HL-60/S4 treated with phorbol 12-myristate 13-acetate at 8.2 ng/mL for 4 days and 3 days (cell line): ENCODE results near the gene GANAB.
"Not testable (repeated sequence)": the region's sequence is repeated elsewhere in the genome, so short reads cannot be mapped to it uniquely, and the experiment has no call there.

Experiments used
- in situ Hi-C: fragments of 300-500 bp; cut with MboI; formaldehyde crosslinking; loops from 2 replicates; pipeline ENCODE4 v1.15.0; 2022; ENCODE audit warnings: low sequenced_read_pairs

The GANAB gene

DNA sequence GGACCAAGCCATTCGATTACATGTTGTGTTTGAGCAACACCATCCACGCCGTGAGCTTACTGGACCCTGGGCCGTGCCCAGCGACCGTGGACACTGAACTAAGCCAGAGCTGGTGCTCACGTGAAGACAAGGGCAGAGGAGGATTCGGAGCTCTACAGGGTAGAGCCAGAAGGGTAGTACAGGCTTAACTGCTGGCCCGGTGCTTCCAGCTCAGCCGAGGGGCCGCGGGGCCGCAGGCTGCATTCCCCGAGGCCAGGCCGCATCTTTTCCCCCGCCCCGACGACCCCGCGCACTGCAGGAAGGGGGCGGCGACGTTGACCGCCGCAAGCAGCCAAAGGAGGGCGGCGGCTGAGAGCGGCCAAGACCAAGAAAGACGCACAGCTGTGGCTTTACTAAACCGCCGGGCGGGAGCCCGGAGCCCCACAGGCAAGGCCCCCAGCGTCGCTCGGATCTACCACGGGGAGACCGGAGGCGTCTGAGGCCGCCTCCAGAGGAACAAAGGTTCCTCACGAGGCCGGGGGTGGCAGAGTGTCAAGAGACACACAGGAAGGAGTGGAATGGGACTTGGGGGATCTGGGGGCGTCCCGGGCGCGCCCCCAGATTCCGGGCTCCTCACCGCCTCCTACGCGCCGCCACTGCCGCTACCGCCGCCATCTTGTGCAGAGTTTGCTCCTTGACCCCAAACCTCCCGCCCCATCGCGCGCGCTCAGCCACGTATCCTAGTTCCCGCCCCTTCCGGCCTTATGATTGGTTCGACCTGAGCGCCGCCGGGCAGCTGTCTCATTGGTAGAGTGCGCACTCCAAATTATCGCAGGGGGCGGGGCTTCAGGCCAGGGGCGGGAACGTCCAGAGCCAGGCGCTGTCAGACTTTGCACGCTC lies at the start of gene GANAB:
Gene GANAB (minus strand): TSS at position 668 of the 879 bp plus-strand sequence. CDS start 14 bp downstream, at position 654.
- in situ Hi-C loops: no loop called here

GRCh38 chr11:62694455-62695167 lies 48.2 kb upstream of the GANAB start:
- in situ Hi-C loops: no loop called here

DNA sequence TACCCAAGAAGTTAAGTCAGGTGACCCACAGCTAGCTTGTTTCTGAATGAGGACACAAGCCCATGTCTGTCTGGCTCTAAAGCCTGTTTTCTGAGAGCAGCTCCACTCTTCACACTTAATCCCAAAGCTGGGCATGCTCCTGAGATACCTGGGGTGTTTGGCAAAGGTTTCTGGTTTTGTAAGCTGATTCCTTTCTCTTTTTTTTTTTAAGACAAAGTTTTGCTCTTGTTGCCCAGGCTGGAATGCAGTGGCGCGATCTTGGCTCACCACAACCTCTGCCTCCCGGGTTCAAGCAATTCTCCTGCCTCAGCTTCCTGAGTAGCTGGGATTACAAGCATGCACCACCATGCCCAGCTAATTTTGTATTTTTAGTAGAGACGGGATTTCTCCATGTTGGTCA lies 47.2 kb upstream of the GANAB start:
- in situ Hi-C loops: not testable (repeated sequence)

GRCh38 chr11:62689421-62690183 lies 43.2 kb upstream of the GANAB start, which contains the start of gene LRRN4CL:
LRRN4CL (minus strand) TSS chr11:62689530; CDS start chr11:62688508, 1,022 bp downstream.
- in situ Hi-C loops: no loop called here

GRCh38 chr11:62688491-62688890 lies 42.1 kb upstream of the GANAB start:
- in situ Hi-C loops: no loop called here

GRCh38 chr11:62687508-62688396 lies 41.3 kb upstream of the GANAB start:
- in situ Hi-C loops: no loop called here

DNA sequence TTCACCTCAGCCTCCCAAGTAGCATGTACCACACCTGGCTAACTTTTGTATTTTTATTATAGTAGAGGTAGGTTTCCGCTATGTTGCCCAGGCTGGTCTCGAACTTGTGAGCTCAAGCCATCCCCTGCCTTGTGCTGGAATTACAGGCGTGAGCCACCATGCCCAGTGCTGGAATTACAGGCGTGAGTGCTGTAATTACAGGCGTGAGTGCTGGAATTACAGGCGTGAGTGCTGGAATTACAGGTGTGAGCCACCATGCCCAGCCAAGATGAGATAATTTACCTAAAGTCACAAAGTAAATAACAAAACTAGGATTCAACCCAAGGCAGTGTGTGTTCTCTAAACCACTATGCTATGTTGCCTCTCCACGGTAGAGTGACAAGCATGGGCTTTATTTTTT lies 36.1 kb upstream of the GANAB start:
- in situ Hi-C loops: no loop called here

DNA sequence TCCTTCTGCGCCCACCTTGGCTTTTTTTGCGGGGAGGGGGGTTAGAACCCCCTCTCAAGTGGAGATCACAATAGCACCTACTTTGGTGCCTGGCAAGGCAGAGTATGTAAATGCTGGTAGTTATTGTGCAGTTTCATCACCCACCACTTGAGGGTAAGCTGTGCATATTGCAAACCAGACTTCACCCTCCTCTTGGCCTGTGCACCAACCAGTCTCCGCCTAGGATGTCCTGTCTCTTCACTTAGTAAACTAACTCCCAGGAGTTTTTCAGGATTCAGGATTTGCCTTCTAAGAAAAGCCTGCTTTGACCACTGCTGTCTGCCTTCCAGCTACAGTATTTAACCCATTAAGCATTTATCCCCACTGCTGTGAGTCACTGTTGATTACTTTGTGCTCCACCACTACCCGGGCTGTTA lies 34.4 kb upstream of the GANAB start:
- in situ Hi-C loops: no loop called here

GRCh38 chr11:62678770-62679696 lies 32.6 kb upstream of the GANAB start, which contains the start of gene UBXN1:
UBXN1 (minus strand) TSS chr11:62679073; CDS start chr11:62678923, 150 bp downstream.
- in situ Hi-C loops: no loop called here

- in situ Hi-C loops: no loop called here
Observed at GRCh38 chr11:62678433-62678769, 32.0 kb upstream of the GANAB start.

- in situ Hi-C loops: no loop called here
Observed at GRCh38 chr11:62677714-62678113, 31.3 kb upstream of the GANAB start.

DNA sequence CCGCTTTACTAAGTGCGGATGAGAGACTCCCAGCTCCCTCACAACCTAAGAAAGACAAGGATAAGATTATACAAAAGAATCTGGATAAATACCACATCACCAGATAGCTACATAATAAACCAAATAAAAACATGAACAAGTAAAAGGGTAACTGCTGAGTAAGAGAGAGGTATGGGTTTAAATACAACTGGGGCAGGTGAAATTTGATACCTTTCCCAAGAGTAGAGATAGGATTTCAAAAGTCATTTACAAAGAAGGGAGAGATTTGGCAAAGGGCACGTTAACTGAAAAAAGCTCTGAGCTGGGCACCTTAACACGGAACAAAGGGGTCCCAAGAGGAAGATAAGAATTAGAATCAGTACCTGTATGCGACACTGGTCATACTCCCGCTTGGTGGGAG lies 30.7 kb upstream of the GANAB start:
- in situ Hi-C loops: no loop called here

DNA sequence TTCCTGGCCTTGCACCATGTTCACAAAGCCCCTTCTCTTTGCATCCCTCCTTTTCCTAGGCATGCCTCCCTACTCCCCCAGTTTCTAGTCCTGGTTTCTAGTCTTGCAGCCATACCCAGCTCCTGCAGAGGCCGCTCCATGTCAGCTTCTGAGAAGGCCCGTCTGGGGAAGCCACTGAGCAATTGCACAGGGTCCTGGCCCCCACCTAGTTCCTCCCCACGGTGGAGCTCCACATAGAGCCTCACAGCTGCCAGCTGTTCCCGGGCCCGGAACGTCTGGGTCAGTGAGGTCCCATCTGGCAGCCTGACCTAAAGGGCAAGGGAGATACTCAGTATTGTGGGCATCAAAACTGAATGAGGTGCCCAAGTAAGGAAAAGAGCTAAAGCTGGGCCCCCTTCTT lies 30.3 kb upstream of the GANAB start:
- in situ Hi-C loops: no loop called here

DNA sequence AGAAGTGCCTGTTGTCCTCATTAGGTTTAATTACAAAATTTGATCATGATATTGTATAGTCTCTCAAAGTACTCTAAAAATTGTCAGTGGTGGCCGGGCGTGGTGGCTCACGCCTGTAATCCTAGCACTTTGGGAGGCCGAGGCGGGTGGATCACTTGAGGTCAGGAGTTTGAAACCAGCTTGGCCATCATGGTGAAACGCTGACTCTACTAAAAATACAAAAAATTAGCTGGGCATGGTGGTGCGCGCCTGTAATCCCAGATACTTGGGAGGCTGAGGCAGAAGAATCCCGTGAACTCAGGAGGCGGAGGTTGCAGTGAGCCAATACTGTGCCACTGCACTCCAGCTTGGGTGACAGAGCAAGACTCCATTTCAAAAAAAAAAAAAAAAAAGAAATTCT lies 29.0 kb upstream of the GANAB start:
- in situ Hi-C loops: not testable (repeated sequence)

DNA sequence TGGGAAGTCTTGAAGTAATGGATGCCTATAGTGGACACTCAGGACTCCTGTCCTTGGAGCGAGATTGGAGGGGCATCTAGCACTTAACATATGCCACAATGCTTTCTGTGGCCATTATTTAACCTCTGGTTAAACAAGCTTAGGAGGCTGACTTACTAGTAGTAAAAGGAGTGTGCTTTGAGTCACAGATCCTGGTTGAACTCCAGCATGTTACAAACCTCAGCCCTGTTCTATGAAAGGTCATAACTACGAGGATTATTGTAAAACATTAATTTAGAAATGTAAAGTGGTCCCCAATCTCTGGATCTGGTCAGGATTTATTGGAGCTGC lies 26.7 kb upstream of the GANAB start:
- in situ Hi-C loops: no loop called here

- in situ Hi-C loops: no loop called here
Observed at GRCh38 chr11:62671608-62672389, 25.4 kb upstream of the GANAB start, which contains the start of the genes LBHD1 and UQCC3. LBHD1 (minus strand) TSS chr11:62672267; CDS start chr11:62670031, 2,236 bp downstream. UQCC3 (plus strand) TSS chr11:62671673; CDS start chr11:62671746, 73 bp downstream.

DNA sequence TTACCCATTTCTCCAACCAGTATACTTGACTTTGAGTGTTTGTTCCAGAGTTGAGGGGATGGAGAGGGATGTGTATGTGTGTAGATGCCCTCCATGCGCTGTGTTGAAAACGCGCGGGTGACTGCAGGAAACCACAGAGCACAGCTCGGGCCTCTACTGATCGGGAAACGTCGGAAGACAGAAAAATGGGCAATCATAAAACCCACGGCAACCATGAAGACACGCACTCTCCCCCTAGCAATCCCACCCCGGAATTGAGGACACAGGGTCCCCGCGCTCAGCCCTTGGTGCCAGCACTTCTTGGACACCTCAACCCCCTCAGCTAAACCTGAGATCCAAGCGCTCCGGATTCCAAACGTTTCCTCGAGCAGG lies 24.8 kb upstream of the GANAB start:
- in situ Hi-C loops: no loop called here

GRCh38 chr11:62669420-62670161 lies 23.2 kb upstream of the GANAB start:
- in situ Hi-C loops: no loop called here
